ENCODE data around the gene BCL7C.
"Not testable (repeated sequence)": the region's sequence is repeated elsewhere in the genome, so short reads cannot be mapped to it uniquely, and the experiment has no call there.

BCL7C gene

DNA sequence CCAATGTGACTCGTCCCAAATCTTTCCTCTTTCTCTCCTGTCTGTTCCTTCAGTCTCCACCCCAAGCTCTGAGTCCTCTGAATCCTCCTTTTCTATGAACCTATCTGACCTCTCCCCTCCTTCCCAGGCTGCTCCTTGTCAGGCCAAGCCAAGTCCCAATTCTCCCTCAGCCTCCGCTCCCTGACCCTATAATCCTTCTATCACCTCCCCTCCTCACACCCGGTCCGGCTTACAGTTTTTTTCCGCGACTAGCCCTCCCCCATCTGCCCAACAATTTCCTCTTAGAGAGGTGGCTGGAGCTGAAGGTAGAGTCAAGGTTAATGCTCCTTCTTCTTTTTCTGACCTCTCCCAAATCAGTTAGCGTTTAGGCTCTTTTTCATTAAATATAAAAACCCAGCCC lies 33.1 kb downstream of the BCL7C start:
- not testable (repeated sequence) for DNase-seq

- DNase-seq = no peak
Measured at GRCh38 chr16:30858829-30859423, 35.0 kb downstream of the BCL7C start.

DNA sequence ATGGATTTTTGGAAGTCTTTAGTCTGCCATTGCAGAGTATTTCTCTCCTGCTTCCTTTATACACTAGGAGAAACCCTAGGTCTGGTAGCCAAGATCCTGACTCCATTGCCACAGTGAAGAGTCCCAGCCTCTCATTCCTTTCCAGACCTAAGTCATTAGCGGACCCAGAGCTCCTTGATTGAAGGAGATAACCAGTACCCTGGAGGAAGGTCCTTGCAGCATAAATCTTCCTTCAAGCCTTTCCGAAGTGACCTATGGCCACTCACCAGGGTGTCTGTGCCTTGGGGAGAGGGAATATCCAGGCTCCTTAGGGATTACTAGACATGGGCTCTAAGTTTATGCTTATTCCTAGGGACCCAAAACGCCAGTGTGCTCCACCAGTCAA lies 35.8 kb downstream of the BCL7C start:
- no peak for DNase-seq

DNA sequence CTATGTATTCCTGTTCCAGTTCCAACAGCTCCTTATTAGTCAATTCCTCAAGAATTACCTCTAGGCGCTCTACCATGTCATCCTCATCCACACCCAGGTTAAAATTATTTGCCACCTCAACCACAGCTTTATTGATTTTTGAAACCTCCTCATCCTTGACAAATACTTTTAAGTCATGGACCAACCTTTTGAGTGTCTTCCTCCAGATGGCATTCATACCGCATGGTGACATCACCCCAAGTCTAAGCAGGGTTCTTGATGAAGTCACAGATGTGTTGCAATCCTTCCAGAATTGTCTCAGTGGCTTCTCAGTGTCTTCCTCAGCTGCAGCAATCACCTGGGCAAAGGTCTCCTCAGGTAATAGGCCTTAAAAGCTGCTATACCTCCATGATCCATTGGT lies 40.1 kb downstream of the BCL7C start:
- DNase-seq = no peak

DNA sequence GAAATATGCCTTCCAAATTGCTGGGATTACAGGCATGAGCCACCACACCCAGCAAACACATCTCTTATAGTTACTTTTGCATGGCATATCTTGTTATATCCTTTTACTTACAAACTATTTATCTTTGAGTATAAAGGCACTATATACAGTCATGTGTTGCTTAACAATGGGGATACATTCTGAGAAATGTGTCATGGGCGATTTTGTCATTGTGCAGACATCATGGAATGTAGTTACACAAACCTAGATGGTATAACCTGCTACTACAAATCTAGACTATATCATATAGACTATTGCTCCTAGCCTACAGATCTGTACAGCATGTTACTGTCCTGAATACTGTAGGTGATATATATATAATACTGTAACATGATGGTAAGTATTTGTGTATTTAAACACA lies 43.6 kb downstream of the BCL7C start:
- DNase-seq = no peak

DNA sequence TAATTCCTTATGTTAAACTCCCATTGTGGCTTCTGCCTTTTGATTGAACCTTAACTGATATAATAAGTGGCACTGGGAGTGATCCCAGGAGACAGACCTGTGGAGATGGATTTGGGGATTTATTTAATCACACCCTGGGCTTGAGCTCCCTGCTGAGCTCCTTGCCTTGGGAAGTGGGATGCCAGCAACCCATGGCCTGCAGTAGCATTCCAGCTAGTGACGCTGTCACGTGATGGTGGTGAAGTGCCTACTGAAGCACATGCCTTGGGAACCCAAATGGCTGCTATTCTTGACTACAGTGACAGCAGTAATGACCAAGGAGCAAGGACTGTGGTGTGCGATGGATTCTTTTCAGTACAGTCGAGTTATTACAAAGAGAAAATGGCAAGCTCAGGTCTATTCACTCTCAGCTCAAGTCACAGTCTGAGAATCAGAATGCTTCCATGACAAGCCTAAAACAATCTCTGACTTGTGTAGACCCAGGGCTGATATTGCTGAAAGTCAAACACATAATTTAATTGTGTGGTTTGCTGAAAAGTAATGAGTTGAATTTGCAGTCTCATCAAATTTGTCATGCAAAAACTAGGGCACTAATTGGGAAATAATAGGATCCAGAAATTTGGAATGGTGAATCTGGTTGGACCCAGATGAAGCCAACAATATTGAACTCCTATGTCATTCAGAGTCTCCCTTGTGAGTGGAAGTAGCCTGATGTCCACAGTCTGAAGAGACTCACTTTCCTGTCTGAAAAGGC lies 47.1 kb downstream of the BCL7C start:
- no peak for DNase-seq

DNA sequence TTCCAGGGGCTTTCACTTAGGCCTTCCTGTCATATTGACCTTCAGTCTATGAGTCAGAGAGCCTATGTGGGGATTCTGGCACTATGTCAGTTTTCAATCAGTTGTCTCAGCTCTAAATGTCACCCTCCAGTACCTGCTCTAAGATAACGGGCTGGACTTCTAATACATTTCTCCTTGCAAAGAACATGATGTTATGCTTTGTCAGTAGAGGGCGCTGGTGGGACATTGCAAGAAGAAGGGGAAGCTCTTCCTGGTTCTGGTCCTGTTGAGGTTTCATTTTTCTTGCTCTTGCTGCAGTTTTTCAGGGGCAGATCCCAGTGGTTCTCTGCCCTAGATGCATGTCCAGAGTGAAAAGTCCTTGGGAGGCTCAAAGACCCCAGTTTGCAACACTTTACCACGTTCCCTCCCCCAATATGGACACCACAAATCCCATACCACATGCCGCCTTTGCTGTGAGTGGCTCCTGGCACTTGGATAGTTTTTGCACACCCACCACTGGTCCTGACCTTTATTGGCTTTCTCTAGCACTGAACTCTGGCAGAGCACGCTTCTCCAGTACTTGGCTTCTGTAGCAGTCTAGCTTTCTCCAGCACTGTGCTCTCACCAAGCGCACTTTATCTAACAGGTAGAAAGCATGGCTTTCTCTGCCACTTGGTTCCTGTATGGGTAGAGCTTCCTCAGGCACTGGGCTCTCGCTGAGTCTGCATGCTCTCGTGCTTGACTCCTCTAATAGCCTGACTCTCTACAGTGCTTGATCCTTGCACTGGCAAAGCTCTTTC lies 49.0 kb downstream of the BCL7C start:
- peak; percentile 69 for DNase-seq

DNA sequence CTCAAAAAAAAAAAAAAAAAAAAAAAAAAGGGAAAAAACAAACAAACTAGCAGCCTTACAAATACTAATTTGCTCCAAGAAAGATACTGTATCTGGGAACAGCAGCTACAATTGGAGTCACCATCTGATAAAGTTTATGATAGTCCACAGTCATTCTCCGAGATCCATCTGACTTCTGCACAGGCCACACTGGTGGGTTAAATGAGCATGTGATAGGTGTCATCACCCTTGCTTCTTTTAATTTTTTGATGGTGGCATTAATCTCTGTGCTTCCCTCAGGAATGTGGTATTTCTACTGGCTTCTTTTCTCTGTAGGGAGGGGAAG lies 49.6 kb downstream of the BCL7C start:
- DNase-seq = no peak

- no peak for DNase-seq
Measured at GRCh38 chr16:30843501-30843900, 50.4 kb downstream of the BCL7C start.

- no peak for DNase-seq
Measured at GRCh38 chr16:30842971-30843370, 50.9 kb downstream of the BCL7C start.

DNA sequence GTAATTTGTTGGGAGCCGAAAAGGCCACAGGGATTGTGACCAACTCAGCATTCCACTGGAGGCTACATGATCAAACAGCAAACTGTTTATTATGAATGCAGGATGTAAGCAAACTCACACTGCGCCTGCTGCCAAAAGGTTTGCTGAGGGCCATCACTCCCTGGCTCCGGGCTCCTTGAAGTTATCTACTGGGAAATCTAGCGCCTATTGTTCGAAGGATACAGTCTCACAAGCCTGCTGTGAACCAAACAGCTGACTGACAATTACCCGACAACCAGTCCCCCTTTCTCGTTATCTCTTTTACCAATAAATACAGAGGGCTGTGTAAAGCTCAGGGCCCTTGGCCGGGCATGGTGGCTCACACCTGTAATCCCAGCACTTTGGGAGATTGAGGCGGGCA lies 52.5 kb downstream of the BCL7C start:
- no peak for DNase-seq

- no peak for DNase-seq
Measured at GRCh38 chr16:30840611-30841010, 53.3 kb downstream of the BCL7C start.

- peak; percentile 16 for DNase-seq
Measured at GRCh38 chr16:30839523-30840227, 54.2 kb downstream of the BCL7C start.

GRCh38 chr16:30838876-30839471 lies 54.9 kb downstream of the BCL7C start:
- DNase-seq = no peak

GRCh38 chr16:30837904-30838303 lies 56.0 kb downstream of the BCL7C start:
- no peak for DNase-seq

Data from NCI-H510A (cell line).